Small intestine (tissue), 7 donors: ENCODE results near the gene CACNA1I. TPM values are rescaled to one million over a fixed set of nuclear protein-coding genes. Genes with fewer than 3 reads are reported as not detected.

Source experiments
- DNase-seq, 2 donors: peaks; one replicate each; pipeline versions ENCODE4 v3.0.0 to v3.0.0-alpha.2; 2013
- FAIRE-seq: peaks from 2 replicates; lab custom pipeline; 2012; peaks lifted over from hg19 to GRCh38; lab: Jason Lieb, UNC
- H3K27ac ChIP-seq, 3 donors: one replicate each; pipeline ENCODE4 v1.5.1; 2013; ENCODE audit warnings: low read length in 2 of 3, mild to moderate bottlenecking in 2 of 3, control low read depth in 1 of 3, inconsistent platforms in 1 of 3, low read depth in 1 of 3, moderate library complexity in 1 of 3
- H3K27me3 ChIP-seq, 3 donors: one replicate each; pipeline ENCODE4 v1.6.1; 2013; ENCODE audit warnings: low read length in 3 of 3, inconsistent platforms in 1 of 3; ENCODE audit not compliant: control insufficient read depth in 3 of 3, insufficient read depth in 3 of 3
- H3K36me3 ChIP-seq, 3 donors: one replicate each; pipeline ENCODE4 v1.6.1; 2013; ENCODE audit warnings: low read length in 3 of 3, inconsistent platforms in 1 of 3, low read depth in 1 of 3, mild to moderate bottlenecking in 1 of 3, moderate library complexity in 1 of 3; ENCODE audit not compliant: control insufficient read depth in 3 of 3, insufficient read depth in 2 of 3
- H3K4me1 ChIP-seq, 3 donors: one replicate each; pipeline ENCODE4 v1.6.1; 2013; ENCODE audit warnings: low read length in 2 of 3, inconsistent platforms in 1 of 3, low read depth in 1 of 3, mild to moderate bottlenecking in 1 of 3, moderate library complexity in 1 of 3; ENCODE audit not compliant: control insufficient read depth in 3 of 3, insufficient read depth in 2 of 3
- H3K4me3 ChIP-seq, 3 donors: one replicate each; pipeline ENCODE4 v1.5.1; 2013; ENCODE audit warnings: low read length in 3 of 3, control low read depth in 1 of 3, inconsistent platforms in 1 of 3, low read depth in 1 of 3, mild to moderate bottlenecking in 1 of 3, moderate library complexity in 1 of 3
- H3K9me3 ChIP-seq, 2 donors: one replicate each; pipeline ENCODE4 v1.6.1; 2013; ENCODE audit warnings: low read depth in 1 of 2, low read length in 1 of 2; ENCODE audit not compliant: control insufficient read depth in 2 of 2, insufficient read depth in 1 of 2
- WGBS, 3 donors: extraction: QIAGEN DNeasy Blood & Tissue Kit; methylation state at CpG; one replicate each; pipeline ENCODE4 v1.1.7; 2013; 5-methylcytosine and 5-hydroxymethylcytosine counted together
- polyA plus RNA-seq, 4 donors: library from polyadenylated mRNA; stranded (reverse) in 3 of 4; unstranded in 1 of 4; fragments of 200-250 nt in 3 of 4; fragments of 120-200 nt in 1 of 4; gene quantifications; one replicate each; pipeline versions ENCODE4 v1.2.1 to v1.2.3, GENCODE V29; 2013
- donor health status: healthy with polysubstance abuse.
- donor health status: control.
- donor health status: control.
- donor health status: Bipolar disorder and iron deficiency.
- donor health status: healthy.

CACNA1I gene
- polyA plus RNA-seq, 4 donors: under 0.01 to 0.25 (median 0.18) TPM; not detected in 1

- Histone ChIP-seq H3K27ac (no peak overlapping the region), H3K4me1 (no peaks in the 10 kb centered on the region), H3K36me3 (no peaks in the 10 kb centered on the region), H3K4me3 (no peak overlapping the region), H3K9me3 (peaks cover 0 to 8% of the 10 kb centered on the region in 2 donors), H3K27me3 (peaks cover 0 to 26% (median 6%) of the 10 kb centered on the region in 3 donors)
- WGBS, 3 donors: 44 to 45% (median 45%) methylated on average over 4 of the region's 4 CpGs
- DNase-seq: no peak
- no peak for FAIRE-seq
Measured at GRCh38 chr22:39614442-39614841, 43.9 kb downstream of the CACNA1I start.

GRCh38 chr22:39616051-39616450, 45.5 kb downstream of the CACNA1I start:
- H3K4me1 ChIP-seq: no peaks in the 10 kb centered on the region
- no peak overlapping the region for H3K4me3 ChIP-seq
- H3K36me3 ChIP-seq: no peaks in the 10 kb centered on the region
- peaks cover 0 to 23% (median 6%) of the 10 kb centered on the region in 3 donors for H3K27me3 ChIP-seq
- 68 to 76% (median 68%) methylated on average over 9 of the region's 9 CpGs for WGBS, 3 donors
- H3K27ac ChIP-seq: no peak overlapping the region
- DNase-seq (no peak), FAIRE-seq (no peak)
- peaks cover 0 to 8% of the 10 kb centered on the region in 2 donors for H3K9me3 ChIP-seq

GRCh38 chr22:39616781-39617180, 46.2 kb downstream of the CACNA1I start:
- H3K4me3 ChIP-seq: no peak overlapping the region
- no peak for FAIRE-seq

GRCh38 chr22:39617342-39617741, 46.8 kb downstream of the CACNA1I start:
- 11 to 21% (median 20%) methylated on average over 10 to 15 of the region's 15 CpGs for WGBS, 3 donors
- Histone ChIP-seq H3K27me3 (peaks cover 0 to 23% (median 6%) of the 10 kb centered on the region in 3 donors), H3K27ac (no peak overlapping the region), H3K36me3 (no peaks in the 10 kb centered on the region), H3K4me3 (no peak overlapping the region), H3K9me3 (peaks cover 0 to under 1% of the 10 kb centered on the region in 2 donors), H3K4me1 (no peaks in the 10 kb centered on the region)
- DNase-seq (no peak), FAIRE-seq (no peak)

More at GRCh38 chr22:39616781-39617180, 46.2 kb downstream of the CACNA1I start:
- H3K9me3 ChIP-seq: peaks cover 0 to 5% of the 10 kb centered on the region in 2 donors
- no peaks in the 10 kb centered on the region for H3K4me1 ChIP-seq
- DNase-seq: no peak
- WGBS, 3 donors: 57 to 63% (median 62%) methylated on average over 6 of the region's 6 CpGs
- no peaks in the 10 kb centered on the region for H3K36me3 ChIP-seq
- H3K27me3 ChIP-seq: peaks cover 0 to 23% (median 6%) of the 10 kb centered on the region in 3 donors
- no peak overlapping the region for H3K27ac ChIP-seq

GRCh38 chr22:39617970-39618757, 47.6 kb downstream of the CACNA1I start:
- DNase-seq (no peak), FAIRE-seq (no peak)
- Histone ChIP-seq H3K4me1 (no peaks in the 10 kb centered on the region), H3K27ac (no peak overlapping the region), H3K9me3 (no peaks in the 10 kb centered on the region), H3K27me3 (peaks cover 0 to 23% (median 6%) of the 10 kb centered on the region in 3 donors), H3K4me3 (no peak overlapping the region), H3K36me3 (no peaks in the 10 kb centered on the region)
- 61 to 68% (median 65%) methylated on average over 11 of the region's 11 CpGs for WGBS, 3 donors

- Histone ChIP-seq H3K4me1 (no peaks in the 10 kb centered on the region), H3K27me3 (peaks cover 0 to 26% (median 10%) of the 10 kb centered on the region in 3 donors), H3K4me3 (no peak overlapping the region), H3K36me3 (no peaks in the 10 kb centered on the region), H3K9me3 (no peaks in the 10 kb centered on the region), H3K27ac (no peak overlapping the region)
- no peak for FAIRE-seq
- no peak for DNase-seq
- WGBS, 3 donors: 80 to 89% (median 87%) methylated on average over 16 to 17 of the region's 17 CpGs
Measured at GRCh38 chr22:39618996-39619530, 48.5 kb downstream of the CACNA1I start.

GRCh38 chr22:39620924-39621690, 50.6 kb downstream of the CACNA1I start:
- no peak for DNase-seq
- peaks cover 0 to 6% (median 0%) of the 10 kb centered on the region in 3 donors for H3K4me1 ChIP-seq
- 75 to 83% (median 83%) methylated on average over 8 of the region's 8 CpGs for WGBS, 3 donors
- H3K27me3 ChIP-seq: peaks cover 0 to 19% (median 7%) of the 10 kb centered on the region in 3 donors
- no peak overlapping the region for H3K27ac ChIP-seq
- no peaks in the 10 kb centered on the region for H3K36me3 ChIP-seq
- no peak for FAIRE-seq
- no peak overlapping the region for H3K4me3 ChIP-seq
- H3K9me3 ChIP-seq: no peaks in the 10 kb centered on the region

GRCh38 chr22:39621826-39622225, 51.3 kb downstream of the CACNA1I start:
- WGBS, 3 donors: 33 to 68% (median 44%) methylated on average over 7 of the region's 7 CpGs
- no peak overlapping the region for H3K27ac ChIP-seq
- H3K4me3 ChIP-seq: no peak overlapping the region
- no peaks in the 10 kb centered on the region for H3K9me3 ChIP-seq
- DNase-seq (no peak), FAIRE-seq (no peak)
- H3K27me3 ChIP-seq: peaks cover 0 to 13% (median 6%) of the 10 kb centered on the region in 3 donors
- no peaks in the 10 kb centered on the region for H3K36me3 ChIP-seq
- H3K4me1 ChIP-seq: peaks cover 0 to 6% (median 0%) of the 10 kb centered on the region in 3 donors
